HepG2 (cell line): ENCODE results near the gene NUDT22. TPM values are rescaled to one million over a fixed set of nuclear protein-coding genes. Genes with fewer than 3 reads are reported as not detected.

Source experiments
- CEBPZ ChIP-seq: IDR thresholded peaks from 2 replicates; pipeline ENCODE4 v1.6.1; 2012; ENCODE audit warnings: low read length, improper control_type of control experiment
- ELF1 ChIP-seq: sonication (generic); formaldehyde crosslinking; IDR thresholded peaks from 2 replicates; pipeline ENCODE4 v1.4.0; 2020; ENCODE audit warnings: missing genetic modification reagents
- ELF3 ChIP-seq: IDR thresholded peaks from 2 replicates; pipeline ENCODE4 v1.6.1; 2016; ENCODE audit warnings: missing genetic modification reagents, missing compliant biosample characterization
- HDAC1 ChIP-seq: sonication (generic); formaldehyde crosslinking; IDR thresholded peaks from 2 replicates; pipeline ENCODE4 v1.5.1; 2020; ENCODE audit warnings: mild to moderate bottlenecking, missing genetic modification reagents
- MEIS2 ChIP-seq: sonication (generic); formaldehyde crosslinking; IDR thresholded peaks from 2 replicates; pipeline ENCODE4 v1.9.0; 2021; ENCODE audit warnings: mild to moderate bottlenecking, missing genetic modification reagents
- PBX2 ChIP-seq: IDR thresholded peaks from 2 replicates; pipeline ENCODE4 v1.6.1; 2016; ENCODE audit warnings: control low read depth
- RBM39 ChIP-seq: fragments of 200-400 bp; formaldehyde crosslinking; IDR thresholded peaks from one replicate; pipeline ENCODE4 v1.6.1; 2018; ENCODE audit warnings: antibody characterized with exemption, mild to moderate bottlenecking, low read depth, low read length; ENCODE audit not compliant: poor library complexity, severe bottlenecking
- RELA ChIP-seq: sonication (generic); formaldehyde crosslinking; IDR thresholded peaks from 2 replicates; pipeline ENCODE4 v1.4.0; 2020; ENCODE audit warnings: missing genetic modification reagents
- SAP130 ChIP-seq: IDR thresholded peaks from 2 replicates; pipeline ENCODE4 v1.6.1; 2016; ENCODE audit warnings: low read depth
- TEAD3 ChIP-seq: optimal IDR thresholded peaks from 2 replicates; pipeline ENCODE3; 2016; ENCODE audit warnings: borderline replicate concordance
- TFDP2 ChIP-seq: sonication (generic); formaldehyde crosslinking; IDR thresholded peaks from 2 replicates; pipeline ENCODE4 v1.4.0; 2020; ENCODE audit warnings: missing genetic modification reagents
- THRA ChIP-seq: sonication (generic); formaldehyde crosslinking; IDR thresholded peaks from 2 replicates; pipeline ENCODE4 v1.4.0; 2020; ENCODE audit warnings: missing genetic modification reagents, borderline replicate concordance
- ZFP62 ChIP-seq: sonication (generic); formaldehyde crosslinking; IDR thresholded peaks from 2 replicates; pipeline ENCODE4 v1.4.0; 2020; ENCODE audit warnings: missing genetic modification reagents
- ZNF749 ChIP-seq: sonication (generic); formaldehyde crosslinking; IDR thresholded peaks from 2 replicates; pipeline ENCODE4 v1.8.0; 2022; ENCODE audit warnings: mild to moderate bottlenecking, missing genetic modification reagents, moderate library complexity, borderline replicate concordance
- polyA plus RNA-seq, 8 experiments: library from polyadenylated mRNA; depleted of rRNA in 3 of 8; stranded (reverse) in 7 of 8; unstranded in 1 of 8; fragments of >200 nt; fragmentation: Illumina TruSeq in 4 of 8; extraction: Trizol in 4 of 8; gene quantifications; 2 replicates each; pipeline versions ENCODE4 v1.2.1 to v1.2.3, GENCODE V29; 2011 to 2016; ENCODE audit warnings: low read depth in 4 of 8, missing spikeins in 1 of 8, mixed read lengths in 1 of 8; ENCODE audit not compliant: insufficient read depth in 1 of 8
- total RNA-seq, 5 experiments: library from RNA; depleted of rRNA; stranded (reverse); fragments of >200 nt; fragmentation: Illumina TruSeq; extraction: Trizol; gene quantifications; 2 replicates each; pipeline ENCODE4 v1.2.3, GENCODE V29; 2016; ENCODE audit warnings: low read depth in 1 of 5
- TF ChIP-seq, protein P1 (sequence below): sonication (generic); formaldehyde crosslinking; IDR thresholded peaks from 2 replicates; pipeline ENCODE4 v1.8.1; 2023; ENCODE audit warnings: missing genetic modification reagents, inconsistent platforms, borderline replicate concordance
- TF ChIP-seq, protein P2 (sequence below): IDR thresholded peaks from 2 replicates; pipeline ENCODE4 v1.4.0; 2020; ENCODE audit warnings: mild to moderate bottlenecking, missing genetic modification reagents

NUDT22 gene
- total and polyA plus RNA-seq, 2 of the 13 experiments (the other 11 are each of a cell fraction or from before 2014, with no cell fraction given) = 33.5 to 39.8 TPM

DNA sequence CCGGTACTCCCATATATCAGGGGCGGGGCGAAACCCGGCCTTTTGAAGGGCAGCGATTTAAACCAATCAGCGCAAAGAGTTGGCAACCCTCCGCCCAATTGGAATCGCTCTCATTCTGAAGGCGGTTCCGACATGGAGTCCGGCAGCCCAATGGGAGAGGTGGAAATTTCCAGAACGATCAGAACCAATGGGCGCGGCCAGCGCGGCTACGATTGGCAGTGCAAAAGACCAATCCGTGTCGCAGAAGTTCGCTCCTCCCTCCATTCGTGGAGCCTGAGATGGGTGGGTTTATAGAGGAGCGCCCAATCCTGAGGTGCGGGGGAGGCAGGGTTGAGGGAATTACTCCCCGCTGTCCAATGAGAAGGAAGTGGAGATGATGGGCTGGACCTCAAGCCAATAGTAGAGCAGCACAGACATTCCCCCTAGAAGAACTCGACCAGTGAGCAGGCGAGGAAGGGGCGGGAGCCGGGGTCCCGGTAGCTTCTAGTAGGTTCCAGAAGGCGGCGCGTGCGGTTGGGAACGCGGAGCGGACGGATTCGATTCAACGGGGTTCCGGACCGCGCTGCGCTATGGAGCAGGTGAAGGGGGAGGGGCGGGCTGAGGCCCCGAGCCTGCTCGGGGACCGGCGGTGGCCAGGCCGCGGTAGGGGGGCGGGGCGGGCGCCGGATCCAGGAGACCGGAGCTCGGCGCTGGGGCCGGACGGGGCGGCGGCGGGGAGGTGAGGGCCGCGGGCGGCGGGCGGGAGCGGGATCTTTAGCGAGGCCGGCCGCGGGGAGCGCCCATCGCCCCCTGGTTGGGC lies 40.2 kb upstream of the NUDT22 start, which contains the start of gene STIP1 (continued):
- TF ChIP-seq RELA (peak; percentile 37; the same call in 1 of the 2 replicates), ELF3 (CRISPR knock-in tag) (peak; percentile 45; the same call in 1 of the 2 replicates), MEIS2 (CRISPR knock-in tag) (peak; percentile 54; the same call in 1 of the 2 replicates), HDAC1 (CRISPR knock-in tag) (0 out of 2 replicates have a peak, but pooled peaks have one; percentile 37), RBM39 (peak; percentile 16), THRA (CRISPR knock-in tag) (peak; percentile 49; the same call in 1 of the 2 replicates), TFDP2 (peak; percentile 85), ELF1 (peak; percentile 71), PBX2 (peak; percentile 98), CEBPZ (peak; percentile 94), ZFP62 (CRISPR knock-in tag) (no peak), SAP130 (CRISPR knock-in tag) (peak; percentile 57), ZNF749 (CRISPR knock-in tag) (0 out of 2 replicates have a peak, but pooled peaks have one; percentile 28), TEAD3 (CRISPR knock-in tag) (peak; percentile 89)
- TF ChIP-seq, protein P1, sequence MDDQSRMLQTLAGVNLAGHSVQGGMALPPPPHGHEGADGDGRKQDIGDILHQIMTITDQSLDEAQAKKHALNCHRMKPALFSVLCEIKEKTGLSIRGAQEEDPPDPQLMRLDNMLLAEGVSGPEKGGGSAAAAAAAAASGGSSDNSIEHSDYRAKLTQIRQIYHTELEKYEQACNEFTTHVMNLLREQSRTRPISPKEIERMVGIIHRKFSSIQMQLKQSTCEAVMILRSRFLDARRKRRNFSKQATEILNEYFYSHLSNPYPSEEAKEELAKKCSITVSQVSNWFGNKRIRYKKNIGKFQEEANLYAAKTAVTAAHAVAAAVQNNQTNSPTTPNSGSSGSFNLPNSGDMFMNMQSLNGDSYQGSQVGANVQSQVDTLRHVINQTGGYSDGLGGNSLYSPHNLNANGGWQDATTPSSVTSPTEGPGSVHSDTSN (CRISPR knock-in tag) = peak; percentile 94
- TF ChIP-seq, protein P2, sequence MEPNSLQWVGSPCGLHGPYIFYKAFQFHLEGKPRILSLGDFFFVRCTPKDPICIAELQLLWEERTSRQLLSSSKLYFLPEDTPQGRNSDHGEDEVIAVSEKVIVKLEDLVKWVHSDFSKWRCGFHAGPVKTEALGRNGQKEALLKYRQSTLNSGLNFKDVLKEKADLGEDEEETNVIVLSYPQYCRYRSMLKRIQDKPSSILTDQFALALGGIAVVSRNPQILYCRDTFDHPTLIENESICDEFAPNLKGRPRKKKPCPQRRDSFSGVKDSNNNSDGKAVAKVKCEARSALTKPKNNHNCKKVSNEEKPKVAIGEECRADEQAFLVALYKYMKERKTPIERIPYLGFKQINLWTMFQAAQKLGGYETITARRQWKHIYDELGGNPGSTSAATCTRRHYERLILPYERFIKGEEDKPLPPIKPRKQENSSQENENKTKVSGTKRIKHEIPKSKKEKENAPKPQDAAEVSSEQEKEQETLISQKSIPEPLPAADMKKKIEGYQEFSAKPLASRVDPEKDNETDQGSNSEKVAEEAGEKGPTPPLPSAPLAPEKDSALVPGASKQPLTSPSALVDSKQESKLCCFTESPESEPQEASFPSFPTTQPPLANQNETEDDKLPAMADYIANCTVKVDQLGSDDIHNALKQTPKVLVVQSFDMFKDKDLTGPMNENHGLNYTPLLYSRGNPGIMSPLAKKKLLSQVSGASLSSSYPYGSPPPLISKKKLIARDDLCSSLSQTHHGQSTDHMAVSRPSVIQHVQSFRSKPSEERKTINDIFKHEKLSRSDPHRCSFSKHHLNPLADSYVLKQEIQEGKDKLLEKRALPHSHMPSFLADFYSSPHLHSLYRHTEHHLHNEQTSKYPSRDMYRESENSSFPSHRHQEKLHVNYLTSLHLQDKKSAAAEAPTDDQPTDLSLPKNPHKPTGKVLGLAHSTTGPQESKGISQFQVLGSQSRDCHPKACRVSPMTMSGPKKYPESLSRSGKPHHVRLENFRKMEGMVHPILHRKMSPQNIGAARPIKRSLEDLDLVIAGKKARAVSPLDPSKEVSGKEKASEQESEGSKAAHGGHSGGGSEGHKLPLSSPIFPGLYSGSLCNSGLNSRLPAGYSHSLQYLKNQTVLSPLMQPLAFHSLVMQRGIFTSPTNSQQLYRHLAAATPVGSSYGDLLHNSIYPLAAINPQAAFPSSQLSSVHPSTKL (CRISPR knock-in tag) = peak; percentile 34; the same call in 1 of the 2 replicates
